ENCODE results near the gene PMEPA1.

The PMEPA1 gene

GRCh38 chr20:57660922-57661745, 48.7 kb downstream of the PMEPA1 start:
- DNase-seq: no peak

DNA sequence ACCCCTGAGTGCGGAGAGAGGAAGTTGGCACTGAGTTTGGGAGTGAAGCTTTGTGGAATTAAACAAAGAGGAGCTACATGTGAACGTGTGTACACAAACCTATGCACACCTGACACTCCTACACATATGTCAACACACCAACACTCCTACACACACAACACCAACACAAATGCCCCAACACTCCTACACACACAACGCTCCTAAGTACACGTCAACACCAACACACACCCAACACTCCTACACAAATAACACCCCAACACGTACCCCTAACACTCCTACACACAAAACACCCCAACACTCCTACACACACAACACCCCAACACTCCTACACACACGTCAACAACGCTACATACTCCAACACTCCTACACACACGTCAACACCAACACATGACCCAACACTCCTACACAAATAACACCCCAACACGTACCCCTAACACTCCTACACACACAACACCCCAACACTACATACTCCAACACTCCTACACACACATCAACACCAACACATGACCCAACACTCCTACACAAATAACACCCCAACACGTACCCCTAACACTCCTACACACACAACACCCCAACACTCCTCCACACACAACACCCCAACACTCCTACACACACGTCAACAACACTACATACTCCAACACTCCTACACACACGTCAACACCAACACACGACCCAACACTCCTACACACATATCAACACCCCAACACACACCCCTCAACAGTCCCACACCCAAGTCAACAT, 49.5 kb downstream of the PMEPA1 start:
- no peak for DNase-seq

GRCh38 chr20:57659517-57660180, 50.2 kb downstream of the PMEPA1 start:
- no peak for DNase-seq

- DNase-seq: no peak
Observed at GRCh38 chr20:57658833-57659516, 50.8 kb downstream of the PMEPA1 start.

DNA sequence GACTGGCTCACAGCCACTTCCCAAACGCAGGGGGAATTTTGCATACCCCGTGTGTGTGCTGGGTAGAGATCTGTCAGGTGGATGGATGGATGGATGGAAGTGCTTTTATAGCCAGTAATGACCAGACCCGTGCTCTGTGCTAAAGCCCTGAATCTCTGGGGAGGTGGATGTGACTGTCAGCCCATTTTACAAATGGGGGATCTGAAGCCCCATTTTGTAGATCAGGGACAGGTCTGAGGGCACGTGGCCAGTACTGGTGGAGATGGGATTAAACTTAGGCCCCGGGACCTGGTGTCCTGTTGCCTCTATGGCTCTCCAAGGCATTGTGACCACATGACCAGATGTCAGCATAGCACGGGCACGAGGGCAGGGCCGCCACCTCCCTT, 51.4 kb downstream of the PMEPA1 start:
- DNase-seq: no peak

DNA sequence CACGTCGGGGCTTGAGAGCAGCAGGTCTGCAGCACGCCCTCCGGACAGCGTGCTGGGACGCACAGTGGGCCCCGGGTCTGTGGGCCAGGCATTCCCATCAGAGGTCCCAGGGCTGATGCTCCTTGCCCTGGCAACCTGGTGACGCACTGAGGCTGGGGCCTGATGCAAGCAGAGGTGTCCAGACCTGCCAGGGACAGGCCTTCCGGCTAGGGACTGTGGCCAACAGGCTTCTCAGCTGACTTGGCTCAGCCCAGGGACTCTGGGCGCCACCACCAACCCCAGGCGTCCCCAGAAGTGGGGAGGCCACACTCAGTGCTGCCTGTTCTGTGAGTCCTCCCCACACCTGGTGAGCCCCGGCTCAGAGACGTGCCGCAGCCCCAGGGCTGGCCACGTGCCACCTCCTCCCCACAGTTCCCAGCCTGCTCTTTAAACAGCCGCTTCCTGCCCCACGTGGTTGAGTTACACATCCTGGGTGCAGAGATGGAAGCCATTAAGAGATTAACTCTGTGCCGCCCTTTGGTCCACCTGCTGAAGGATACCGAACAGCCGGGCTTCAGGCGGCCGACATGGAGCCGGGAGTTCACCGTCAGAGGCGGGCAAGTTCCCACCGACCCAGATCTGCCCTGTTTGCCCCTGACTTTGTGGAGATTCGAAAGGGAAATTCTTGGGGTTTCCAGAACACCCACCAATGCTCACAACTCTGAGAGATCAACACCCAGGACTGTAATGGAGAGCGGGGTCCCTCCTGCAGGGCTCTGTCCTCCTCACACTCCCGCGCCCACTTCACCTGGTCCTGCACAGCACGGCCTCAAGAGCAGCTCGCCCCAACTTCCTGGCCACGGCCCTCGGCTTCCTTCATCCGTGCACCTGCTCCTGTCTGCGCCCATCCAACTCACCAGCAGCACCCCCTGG, 52.0 kb downstream of the PMEPA1 start:
- DNase-seq: peak in 2 of 5 experiments; percentile 24 to 58

- no peak for DNase-seq
Observed at GRCh38 chr20:57656821-57657534, 52.8 kb downstream of the PMEPA1 start.

- no peak for DNase-seq
Observed at GRCh38 chr20:57656252-57656820, 53.5 kb downstream of the PMEPA1 start.

- DNase-seq: no peak
Observed at GRCh38 chr20:57655809-57656155, 54.0 kb downstream of the PMEPA1 start.

GRCh38 chr20:57654998-57655808, 54.6 kb downstream of the PMEPA1 start:
- no peak for DNase-seq

DNA sequence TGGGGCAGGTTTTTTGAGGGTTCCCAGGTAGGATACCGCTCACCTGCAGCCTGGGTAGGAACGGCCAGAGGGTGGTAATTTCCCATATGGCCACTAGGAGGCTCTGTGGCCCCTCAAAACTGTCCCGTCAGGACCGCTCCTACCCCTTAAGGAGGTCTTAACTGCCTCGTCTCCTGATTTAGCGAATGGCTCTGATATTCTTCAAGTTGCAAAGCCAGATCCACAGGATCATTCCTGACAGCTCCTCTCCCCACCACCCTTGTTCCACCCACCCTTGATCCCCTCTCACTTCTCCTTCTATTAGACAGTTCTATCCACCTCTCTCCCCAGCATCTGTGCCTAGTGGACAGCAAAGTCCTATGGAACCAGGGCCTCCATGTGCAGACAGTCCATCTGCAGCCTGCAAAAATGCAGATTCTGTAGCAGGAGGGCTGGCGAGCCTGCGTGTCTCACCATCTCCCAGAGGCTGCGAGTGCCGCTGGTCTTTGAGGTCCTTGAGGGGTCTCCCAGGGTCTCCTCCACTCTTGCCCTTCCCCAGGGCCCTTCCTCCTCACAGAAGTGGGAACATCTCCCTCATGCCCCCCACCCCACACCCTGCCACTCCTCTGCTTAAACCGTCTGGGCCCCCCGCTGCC, 55.3 kb downstream of the PMEPA1 start:
- peak in 4 of 5 experiments; percentile 32 to 41 (median 36) for DNase-seq

GRCh38 chr20:57653910-57654309, 55.9 kb downstream of the PMEPA1 start:
- no peak for DNase-seq

DNA sequence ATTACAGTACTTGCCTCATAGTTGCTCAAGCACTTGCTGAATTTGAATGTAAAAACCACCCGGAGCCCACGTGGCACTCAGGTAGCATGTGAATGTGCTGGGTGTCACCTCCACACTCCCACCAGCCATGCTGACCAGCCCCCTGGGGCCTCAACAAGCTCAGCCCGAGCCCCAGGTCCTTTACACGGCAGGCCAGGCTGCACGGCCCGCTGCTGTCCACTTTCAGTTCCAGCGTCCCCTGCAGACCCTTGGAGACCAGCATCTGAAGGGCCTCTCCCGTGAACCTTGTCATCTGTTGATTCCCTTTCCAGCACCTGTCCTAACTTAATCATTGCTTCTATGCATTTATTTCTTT, 56.3 kb downstream of the PMEPA1 start:
- no peak for DNase-seq

DNA sequence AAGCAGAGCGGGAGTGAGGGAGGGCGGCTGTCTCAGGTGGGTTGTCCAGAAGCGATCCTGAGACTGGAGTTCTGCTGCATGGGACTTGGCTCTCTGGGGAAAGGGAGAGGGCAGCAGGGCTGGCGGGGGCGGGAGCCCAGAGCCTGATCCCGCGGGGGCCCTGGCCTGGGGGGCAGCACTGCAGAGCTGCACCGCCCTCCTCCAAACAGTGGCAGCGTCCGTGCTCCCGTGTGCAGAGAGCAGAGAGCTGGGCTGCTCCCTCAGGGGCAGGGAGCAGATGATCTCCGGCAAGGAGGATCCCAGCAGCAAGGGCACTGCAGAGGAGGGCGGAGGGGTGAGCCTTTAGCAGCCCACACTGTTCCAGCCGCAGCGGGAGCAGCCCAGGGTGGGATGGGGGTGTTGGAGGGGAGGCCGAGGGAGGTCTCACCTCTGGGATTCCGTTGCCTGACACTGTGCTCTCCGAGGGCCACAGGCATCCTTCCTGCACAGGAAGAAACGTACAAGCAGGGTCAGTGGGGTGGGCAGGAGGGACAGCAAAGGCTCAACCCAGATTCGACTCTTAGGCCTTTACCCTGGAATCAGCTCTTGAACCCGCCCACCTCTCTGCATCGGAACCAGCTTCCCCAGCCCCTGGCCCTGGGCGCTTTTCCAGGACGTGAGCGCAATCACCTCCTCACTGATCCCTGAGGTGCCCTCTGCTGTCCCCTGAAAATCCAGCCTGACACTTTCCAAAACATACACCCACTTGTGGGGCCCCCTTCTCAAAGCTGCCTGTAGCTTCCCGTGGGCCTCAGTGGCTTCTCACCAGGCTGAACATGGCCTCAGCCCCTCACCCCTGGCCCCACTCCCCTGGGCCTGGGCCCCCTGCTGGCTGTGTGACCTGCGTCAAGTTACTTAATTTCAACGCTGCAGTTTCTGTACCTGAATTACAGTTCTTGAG, 56.9 kb downstream of the PMEPA1 start:
- no peak for DNase-seq

DNA sequence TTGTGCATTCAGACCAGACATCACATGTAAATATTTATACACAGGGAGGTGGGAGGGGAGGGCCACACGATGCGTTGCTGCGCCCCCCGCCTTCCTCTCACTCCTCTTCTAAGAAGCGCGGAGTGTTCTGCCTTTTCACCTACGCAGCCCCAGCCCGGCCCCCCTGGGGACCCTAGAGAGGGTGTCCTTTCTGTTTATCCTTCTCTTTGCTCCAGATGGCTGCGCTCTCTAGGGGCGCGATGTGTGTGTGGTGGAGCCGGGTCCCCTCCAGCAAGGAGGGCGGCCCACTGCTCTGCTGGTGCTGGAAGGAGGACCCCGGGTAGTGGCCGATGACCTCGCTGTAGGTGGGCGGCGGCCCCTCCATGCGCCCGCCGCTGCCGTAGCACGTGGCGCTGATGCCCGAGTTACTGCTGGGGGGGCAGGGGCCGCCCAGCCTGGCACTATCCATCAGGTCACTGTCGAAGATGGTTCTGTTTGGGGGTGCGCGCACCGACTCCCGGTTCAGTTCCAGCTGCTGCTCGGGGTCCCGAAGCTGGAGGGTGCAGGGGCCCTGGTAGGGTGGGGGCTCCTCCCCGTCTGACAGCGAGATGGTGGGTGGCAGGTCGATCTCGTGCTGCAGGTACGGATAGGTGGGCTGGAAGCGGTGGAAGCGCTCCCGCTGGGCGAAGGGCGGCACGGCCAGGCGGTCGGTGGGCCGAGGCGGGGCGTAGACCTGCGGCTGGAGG, 57.8 kb downstream of the PMEPA1 start:
- no peak for DNase-seq

- DNase-seq: no peak
Observed at GRCh38 chr20:57650756-57651483, 58.9 kb downstream of the PMEPA1 start.

GRCh38 chr20:57650266-57650665, 59.5 kb downstream of the PMEPA1 start:
- DNase-seq: no peak
